ENCODE results near the gene RPLP2.

GRCh38 chr11:764322-765024 lies 45.3 kb upstream of the RPLP2 start:
- TF ChIP-seq EZH2 (IDR thresholded peaks at IDR 0.05; ENCODE audit: insufficient read depth, poor library complexity, severe bottlenecking), result no peak
- no peak for TF ChIP-seq EZH2phosphoT487 (IDR thresholded peaks at IDR 0.05; ENCODE audit: insufficient read depth, low read depth)

Data from GM23248 (cell line).